GM19328 (cell line): ENCODE results near the gene TIAL1.
"Not testable (repeated sequence)": the region's sequence is repeated elsewhere in the genome, so short reads cannot be mapped to it uniquely, and the experiment has no call there.

ENCODE experiments used
- ATAC-seq: cut with Tn5 transposase; IDR thresholded peaks from one replicate; pipeline ENCODE4 v1.9.1; 2021; ENCODE audit warnings: mild to moderate bottlenecking, moderate library complexity; ENCODE audit not compliant: unreplicated experiment

TIAL1 gene

DNA sequence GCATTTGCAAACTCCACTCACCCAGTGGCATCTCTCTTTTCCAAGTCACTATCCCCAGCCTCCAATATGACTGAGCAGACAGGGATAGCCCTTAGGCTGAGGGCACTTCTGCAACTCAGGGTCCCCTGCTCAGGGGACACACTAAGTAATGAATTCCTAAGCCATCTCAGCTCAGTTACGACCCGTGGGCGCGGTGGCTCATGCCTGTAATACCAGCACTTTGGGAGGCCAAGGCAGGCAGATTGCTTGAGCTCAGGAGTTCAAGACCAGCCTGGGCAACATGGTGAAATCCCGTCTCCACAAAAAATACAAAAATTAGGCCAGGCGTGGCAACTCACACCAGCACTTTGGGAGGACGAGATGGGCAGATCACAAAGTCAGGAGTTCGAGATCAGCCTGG lies 64.5 kb downstream of the TIAL1 start:
- ATAC-seq = not testable (repeated sequence)

DNA sequence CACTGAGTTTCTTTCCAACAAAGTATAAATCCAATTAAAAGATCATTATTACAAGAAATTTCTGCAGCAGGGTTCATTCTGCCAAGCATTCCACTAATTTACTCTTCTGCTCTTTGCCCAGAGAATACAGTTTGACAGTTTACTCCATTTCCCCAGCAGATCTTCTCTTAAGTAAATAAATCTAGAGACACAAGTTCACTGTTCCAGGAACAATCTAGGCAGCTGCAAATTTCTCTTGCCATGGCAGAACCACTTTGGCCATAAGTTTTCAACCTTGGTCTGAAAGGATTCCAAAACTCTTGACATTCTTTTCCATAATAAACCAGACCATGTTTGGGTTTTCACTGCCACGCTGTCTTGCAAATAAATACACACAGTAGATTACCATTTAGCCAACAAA lies 65.7 kb downstream of the TIAL1 start:
- no peak for ATAC-seq

DNA sequence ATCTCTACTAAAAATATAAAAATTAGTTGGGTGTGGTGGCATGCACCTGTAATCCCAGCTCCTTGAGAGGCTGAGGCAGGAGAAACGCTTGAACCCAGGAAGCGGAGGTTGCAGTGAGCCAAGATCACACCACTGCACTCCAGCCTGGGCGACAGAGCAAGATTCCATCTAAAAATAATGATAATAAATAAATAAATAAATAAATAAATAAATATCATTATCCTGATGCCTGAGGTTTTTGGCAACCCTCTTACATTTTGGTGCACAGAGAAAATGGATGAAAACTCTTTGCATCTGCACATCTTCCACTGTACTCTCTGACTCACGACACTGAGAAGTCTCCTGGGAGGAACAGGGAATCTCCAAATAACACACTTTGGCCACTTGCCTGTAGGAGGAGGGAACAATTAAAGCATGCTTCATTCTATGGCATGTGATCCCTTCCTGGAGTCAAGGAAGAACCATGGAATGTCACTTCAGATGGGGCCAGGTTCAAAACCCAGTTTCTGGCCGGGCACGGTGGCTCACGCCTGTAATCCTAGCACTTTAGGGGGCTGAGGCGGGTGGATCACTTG lies 68.0 kb downstream of the TIAL1 start:
- ATAC-seq = not testable (repeated sequence)

DNA sequence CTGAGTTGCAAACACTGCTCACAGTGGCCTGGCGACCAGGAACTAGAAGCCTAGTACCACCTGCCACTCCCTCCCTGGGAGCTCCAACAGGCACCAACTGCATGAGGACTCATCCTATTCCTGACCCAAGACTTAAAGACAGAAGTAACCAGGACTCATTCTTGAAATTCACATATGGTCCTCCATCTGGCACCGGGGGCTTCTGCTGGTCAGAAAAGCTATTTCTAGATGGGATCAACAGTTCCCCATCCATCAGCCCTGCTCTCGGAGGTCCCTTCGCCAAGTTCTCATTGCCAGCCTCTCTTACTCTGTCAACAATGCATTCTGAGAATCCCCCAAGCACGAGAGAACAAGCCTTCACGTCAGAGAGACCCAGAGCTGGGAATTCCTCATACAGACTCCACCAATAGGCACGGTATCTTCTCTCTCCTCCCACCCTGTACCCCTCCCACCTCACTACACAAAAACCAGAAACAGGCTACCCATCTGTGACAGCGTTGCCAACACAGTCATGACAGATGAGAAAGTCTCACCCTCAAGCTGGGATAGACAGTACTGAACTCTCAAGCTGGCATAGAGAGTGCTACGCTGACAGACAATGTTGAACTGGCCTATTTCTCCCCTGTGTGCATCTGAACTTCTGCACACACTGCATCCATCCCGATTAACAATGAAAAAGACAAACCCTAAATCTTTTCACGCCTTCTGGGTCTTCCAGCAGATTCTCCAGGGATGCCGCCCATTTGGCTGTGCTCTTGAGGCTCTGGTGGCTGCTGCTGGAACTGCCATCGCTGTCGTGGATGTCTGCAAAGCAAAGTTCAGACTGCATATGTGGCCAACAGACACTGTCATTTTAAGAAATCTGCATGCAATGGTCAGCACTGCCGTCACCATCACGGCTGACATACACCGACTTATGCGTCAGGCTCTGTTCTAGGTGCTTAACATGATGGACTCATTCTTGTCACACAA lies 69.9 kb downstream of the TIAL1 start:
- ATAC-seq = no peak

DNA sequence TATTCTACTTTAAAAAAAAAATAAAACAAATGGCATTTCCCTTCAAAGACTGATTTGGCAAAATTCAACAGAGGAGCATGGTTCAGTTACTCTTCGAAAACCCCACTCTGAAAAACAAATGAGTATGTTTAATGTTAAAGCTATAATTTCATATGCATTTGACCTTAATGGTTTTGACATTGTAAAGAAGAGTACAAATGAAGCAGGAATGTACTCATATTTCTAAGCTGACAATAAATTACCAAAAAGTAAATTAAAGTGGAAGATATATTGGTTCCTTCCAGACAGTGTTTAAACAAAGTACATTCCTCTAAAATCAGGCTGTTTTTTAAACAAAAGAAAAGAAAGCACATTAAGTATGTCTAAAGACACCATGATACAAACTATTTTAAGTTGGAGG lies 70.6 kb downstream of the TIAL1 start:
- no peak for ATAC-seq

DNA sequence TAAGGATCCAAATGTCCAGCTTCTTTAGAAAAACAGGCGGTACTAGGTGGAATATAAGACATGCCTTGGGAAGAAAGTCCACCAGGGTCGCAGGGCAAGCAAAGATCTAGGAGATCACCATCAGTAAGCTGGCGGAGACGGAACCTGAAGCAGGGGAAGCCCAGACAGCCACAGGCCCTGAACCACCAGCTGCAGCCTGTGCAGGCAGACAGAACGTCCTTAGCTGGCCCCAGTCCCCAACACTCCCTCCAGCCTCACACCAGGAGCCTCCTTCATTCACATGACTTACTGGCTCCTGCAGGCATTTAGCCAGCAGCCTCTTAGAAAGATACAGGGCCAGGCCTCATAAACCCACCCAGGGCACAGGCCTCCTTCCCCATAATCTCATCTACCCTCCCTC lies 71.6 kb downstream of the TIAL1 start:
- no peak for ATAC-seq

DNA sequence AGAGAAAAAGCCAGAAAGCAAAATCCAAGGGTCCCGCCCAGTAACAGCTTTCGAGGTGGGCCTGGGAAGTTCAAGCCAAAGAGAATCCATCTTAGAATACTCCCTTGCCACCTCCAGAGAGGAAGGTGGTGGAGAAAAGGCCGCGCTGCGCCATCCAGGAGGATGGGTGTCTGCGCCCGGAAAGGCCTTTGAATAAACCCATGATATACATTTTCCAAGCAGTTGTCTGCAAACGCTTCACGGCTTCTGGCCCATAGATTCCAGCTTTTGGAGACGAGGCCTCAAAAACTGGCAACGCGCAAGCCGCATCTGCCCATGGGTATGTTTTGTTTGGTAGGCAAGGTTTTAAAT lies 72.1 kb downstream of the TIAL1 start:
- ATAC-seq = no peak

DNA sequence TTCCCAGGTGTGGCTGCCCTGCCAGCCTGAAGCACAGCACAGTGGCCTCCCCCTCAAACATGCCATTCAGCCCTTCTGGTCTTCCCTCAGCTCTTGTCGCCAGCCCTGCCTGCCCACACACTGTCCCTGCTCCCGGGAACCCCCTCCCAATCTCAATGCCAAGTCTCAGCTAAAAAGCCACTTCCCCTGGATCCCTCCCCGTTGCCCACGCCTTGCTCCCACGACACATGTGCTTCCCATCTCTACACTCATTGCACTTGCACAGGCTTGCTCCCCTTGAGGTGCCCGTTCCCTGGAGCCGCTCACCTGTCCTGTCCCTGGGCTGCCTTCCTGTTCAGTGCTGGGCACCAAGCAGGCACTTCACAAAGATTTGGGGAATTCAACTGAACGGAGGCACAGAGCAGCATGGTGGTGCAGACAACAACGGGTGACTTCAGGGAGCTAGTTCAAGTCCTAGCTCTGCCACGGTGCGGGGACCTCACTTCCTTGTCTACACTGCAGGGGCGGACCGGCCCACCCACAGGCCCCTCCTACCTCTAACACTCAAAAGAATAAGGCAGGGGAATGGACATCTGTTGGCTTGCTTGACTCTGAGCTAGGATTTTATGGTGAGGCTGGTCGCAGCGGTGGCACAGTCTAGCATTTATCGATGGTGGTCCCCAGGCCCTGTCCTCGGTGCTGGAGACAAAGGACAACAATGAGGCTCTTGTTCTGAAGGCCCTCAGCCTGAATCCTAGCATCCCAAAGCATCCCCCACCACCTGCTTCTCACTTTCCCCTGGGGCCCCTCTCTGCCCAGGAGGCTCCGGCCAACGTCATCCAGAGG lies 72.7 kb downstream of the TIAL1 start:
- ATAC-seq = no peak
